Frontal cortex (tissue), 4 donors: Measurements from ENCODE around the gene RNU6-1. TPM values are rescaled to one million over a fixed set of nuclear protein-coding genes. Genes with fewer than 3 reads are reported as not detected.

Experiments used
- DNase-seq, 2 donors: peaks; one replicate each; pipeline ENCODE4 v3.0.0; 2012; ENCODE audit warnings: low spot score in 2 of 2
- FAIRE-seq: peaks from 2 replicates; lab custom pipeline; 2012; peaks lifted over from hg19 to GRCh38; lab: Jason Lieb, UNC
- total RNA-seq: library from RNA; depleted of rRNA; stranded (reverse); fragments of >200 nt; gene quantifications from one replicate; pipeline ENCODE4 v1.2.3, GENCODE V29; 2014
- donor health status: control.
- donor health status: control.
- donor health status: control.

The RNU6-1 gene
- total RNA-seq, 1 donor from 2014 or later = not detected

- FAIRE-seq (no peak), DNase-seq (peak in 1 of 2 donors; percentile 32)
These were observed 4.3 kb downstream of the RNU6-1 start for GRCh38 chr15:67835297-67836133.

GRCh38 chr15:67834581-67835296, 5.1 kb downstream of the RNU6-1 start:
- peak in 1 of 2 donors; percentile 23 for DNase-seq
- FAIRE-seq = no peak

GRCh38 chr15:67833710-67834511, 5.9 kb downstream of the RNU6-1 start:
- peak in 1 of 2 donors; percentile 44 for DNase-seq
- FAIRE-seq = no peak

- FAIRE-seq = no peak
- peak in 1 of 2 donors; percentile 22 for DNase-seq
These were observed 6.7 kb downstream of the RNU6-1 start for GRCh38 chr15:67832897-67833709.

- peak in 1 of 2 donors; percentile 28 for DNase-seq
- no peak for FAIRE-seq
These were observed 7.8 kb downstream of the RNU6-1 start for GRCh38 chr15:67832031-67832551.

GRCh38 chr15:67831363-67831762, 8.5 kb downstream of the RNU6-1 start:
- no peak for FAIRE-seq
- DNase-seq = no peak

GRCh38 chr15:67829647-67830504, 10.0 kb downstream of the RNU6-1 start:
- FAIRE-seq (no peak), DNase-seq (peak in 1 of 2 donors; percentile 17)

- DNase-seq = peak in 1 of 2 donors; percentile 22
- FAIRE-seq = no peak
These were observed 10.7 kb downstream of the RNU6-1 start for GRCh38 chr15:67828969-67829646.

GRCh38 chr15:67828278-67828968, 11.4 kb downstream of the RNU6-1 start:
- DNase-seq = peak in 1 of 2 donors; percentile 24
- no peak for FAIRE-seq

- DNase-seq (no peak), FAIRE-seq (no peak)
These were observed 12.1 kb downstream of the RNU6-1 start for GRCh38 chr15:67827562-67828277.

GRCh38 chr15:67826717-67827561, 12.9 kb downstream of the RNU6-1 start:
- DNase-seq (peak in 1 of 2 donors; percentile 44), FAIRE-seq (no peak)

- no peak for FAIRE-seq
- DNase-seq = peak in 1 of 2 donors; percentile 38
These were observed 13.7 kb downstream of the RNU6-1 start for GRCh38 chr15:67825881-67826716.

- FAIRE-seq (no peak), DNase-seq (peak in 1 of 2 donors; percentile 50)
These were observed 14.6 kb downstream of the RNU6-1 start, which contains the start of gene SKOR1 for GRCh38 chr15:67824976-67825880. TSS of gene SKOR1 (plus strand) at chr15:67825509. CDS start at chr15:67825603, 94 bp downstream.
